ENCODE data around the gene CCDC188.

The CCDC188 gene

DNA sequence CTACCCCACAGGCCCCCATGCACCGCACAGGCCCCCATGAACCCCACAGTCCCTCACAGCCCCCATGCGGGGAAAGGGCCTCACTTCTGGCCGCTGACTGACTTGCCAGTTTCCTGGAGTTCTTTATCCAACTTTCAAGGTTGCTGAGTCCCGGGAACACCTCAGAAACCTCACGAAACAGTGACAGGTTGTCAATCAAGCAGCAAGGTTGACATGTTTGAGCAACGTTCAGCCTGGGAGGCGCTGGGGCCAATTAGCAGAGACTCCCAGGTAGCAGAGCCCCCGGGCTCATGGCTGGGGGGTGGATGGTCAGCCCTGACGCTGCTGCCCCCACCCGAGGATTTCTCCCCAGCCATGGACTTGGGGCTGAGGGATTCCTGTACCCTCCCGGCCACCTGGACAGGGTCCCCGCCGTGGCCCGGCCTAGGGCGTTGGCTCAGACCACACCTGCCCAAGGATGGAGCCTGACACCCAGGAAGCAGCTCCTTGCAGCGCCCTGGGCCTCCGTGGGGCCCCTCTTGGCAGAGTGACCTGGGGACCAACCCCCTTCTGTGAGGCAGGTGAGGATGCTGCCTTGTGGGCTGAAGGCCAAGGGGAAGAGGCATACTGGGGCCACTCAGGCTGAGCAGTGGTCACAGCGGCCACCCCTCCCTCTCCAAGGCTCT lies 33.8 kb upstream of the CCDC188 start:
- DNase-seq: no peak

DNA sequence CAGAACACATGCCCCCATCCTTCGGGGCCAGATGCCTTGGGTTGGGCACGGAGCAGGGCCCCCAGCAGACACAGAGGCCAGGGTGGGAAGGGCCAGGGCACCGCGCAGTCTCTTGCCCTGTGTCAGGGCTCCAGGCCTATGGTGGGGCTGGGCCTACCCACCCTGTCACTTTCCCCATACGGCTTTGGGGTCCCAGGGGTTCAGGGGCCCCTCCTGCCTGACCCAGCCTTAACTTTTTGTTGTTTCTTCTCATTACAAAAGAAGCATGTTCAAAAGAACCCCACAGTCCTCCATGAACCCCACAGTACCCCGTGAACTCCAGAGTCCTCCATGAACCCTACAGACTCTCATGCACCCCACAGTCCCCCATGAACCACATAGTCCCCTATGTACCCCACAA lies 33.0 kb upstream of the CCDC188 start:
- no peak for DNase-seq

DNA sequence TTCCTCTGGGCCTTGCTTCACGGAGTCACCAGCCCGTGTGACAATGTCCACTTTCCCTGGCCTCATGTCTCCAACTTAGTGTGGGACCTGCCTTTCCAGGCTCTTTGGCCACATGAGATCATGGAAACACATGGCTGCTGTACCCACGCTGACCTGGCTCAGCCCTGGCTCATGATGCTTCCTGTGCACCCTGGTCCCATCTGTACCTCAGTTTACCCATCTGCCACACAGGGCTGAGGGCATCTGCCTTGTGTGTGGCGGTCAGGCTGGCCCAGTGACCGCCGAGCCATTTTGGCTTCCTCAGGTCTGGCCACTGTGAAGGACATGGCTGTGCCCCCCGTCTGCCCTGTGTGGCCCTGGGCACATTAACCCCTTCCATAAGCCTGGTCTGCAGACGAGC lies 32.2 kb upstream of the CCDC188 start:
- DNase-seq: no peak

DNA sequence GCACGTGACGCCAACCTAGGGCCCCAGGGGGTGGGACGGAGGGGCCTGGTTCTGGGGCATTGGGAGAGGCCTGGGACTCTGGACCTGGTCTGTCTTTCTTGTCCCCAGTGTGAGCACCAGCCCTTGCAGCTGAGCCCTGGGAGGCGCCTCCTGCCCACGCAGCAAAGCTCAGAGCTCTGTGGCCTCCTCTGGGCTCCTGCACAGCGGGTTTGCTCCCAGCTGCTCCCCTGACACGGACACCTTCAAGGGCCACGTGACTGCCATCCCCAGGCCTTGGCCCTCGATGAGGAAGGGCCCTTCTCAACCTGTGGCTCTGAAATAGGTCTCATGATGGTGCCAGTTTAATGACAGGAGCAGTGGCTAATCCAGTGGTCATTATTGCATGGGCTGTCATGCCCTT lies 31.5 kb upstream of the CCDC188 start:
- no peak for DNase-seq

DNA sequence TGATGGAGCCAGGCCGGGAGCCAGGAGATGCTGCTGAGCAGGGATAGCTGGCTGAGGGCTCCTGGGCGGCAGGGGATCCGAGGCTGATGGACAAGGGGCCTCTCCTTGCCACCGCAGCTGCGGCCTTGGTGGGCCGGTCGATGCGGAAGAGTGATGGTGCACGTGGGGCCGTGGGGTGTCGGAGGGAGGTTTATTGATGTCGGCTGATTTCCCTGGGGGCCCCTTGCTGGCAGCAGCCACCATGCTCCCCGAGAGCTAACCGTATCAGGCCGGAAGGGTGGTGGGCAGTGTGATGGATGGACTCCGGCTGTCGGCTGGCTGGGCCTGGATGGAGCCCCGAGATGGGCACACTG lies 31.0 kb upstream of the CCDC188 start:
- DNase-seq: no peak

DNA sequence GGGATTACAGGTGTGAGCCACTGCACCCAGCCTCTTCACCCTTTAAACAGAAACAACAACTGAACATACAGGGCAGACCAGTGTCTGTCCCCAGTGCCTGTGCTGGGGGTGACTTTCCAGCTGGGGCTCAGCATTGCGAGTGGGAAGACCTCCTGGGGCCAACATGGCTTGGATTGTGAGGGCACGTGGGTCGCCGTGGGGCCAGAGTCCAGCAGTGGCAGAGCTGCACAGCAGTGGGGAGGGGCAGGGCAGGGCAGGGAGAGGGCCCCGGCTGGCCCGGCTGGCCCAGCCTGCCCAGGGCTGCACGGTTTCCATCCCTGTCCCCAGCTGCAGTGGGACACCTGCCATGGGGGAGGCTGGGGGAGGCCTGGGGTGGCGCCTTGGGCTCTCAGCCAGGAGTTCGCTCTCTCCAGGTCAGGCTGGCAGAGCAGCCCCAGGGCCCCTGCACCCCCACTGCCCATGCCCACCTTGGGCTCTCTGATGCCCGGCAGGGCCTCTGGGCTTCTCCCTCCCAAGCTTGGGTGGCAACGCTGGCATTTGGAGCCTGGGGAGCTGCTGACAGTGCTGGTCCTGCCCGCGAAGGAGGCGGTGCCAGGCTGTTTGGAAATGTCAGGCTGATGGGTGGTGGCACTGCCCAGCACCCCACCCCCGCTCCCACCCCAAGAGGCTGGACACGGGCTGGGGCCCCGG lies 30.5 kb upstream of the CCDC188 start:
- DNase-seq: no peak

DNA sequence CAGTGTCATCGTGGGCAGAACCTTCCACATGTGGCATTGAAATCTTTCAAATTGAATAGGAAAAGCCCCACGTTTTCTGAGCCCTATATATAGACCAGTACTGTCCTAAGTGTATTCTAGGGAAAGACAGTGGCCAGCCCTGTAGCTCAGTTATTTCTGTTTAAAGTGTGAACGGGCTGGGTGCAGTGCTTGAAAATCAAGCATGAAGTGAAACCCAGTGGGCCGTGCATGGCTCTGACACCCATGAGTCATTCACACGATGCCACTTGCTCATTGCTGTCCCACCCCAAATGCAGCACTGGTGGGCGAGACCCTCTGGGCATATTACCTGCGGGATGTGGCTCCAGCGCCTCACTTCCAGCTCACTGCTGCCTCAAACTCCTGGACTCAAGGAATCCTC lies 29.8 kb upstream of the CCDC188 start:
- no peak for DNase-seq

DNA sequence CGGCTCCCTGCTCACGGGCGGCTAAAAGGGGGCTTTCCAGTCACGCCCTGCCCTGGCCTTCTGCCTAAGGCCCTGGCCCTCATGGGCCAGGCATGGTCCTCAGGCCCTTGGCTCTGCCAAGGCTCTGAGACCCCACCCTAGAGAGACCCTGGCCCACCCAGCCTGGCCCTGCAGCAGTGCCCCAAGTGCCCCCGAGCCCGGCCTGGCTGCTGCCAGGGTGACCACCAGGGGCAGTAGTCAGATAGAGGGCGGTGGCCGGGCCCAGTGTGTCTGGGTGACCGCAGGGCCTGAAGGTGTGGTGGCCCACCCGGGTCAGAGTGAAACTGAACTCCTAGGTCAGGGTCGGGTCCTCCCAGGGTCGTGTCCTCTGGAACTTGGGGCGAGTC lies 29.4 kb upstream of the CCDC188 start:
- DNase-seq: no peak

DNA sequence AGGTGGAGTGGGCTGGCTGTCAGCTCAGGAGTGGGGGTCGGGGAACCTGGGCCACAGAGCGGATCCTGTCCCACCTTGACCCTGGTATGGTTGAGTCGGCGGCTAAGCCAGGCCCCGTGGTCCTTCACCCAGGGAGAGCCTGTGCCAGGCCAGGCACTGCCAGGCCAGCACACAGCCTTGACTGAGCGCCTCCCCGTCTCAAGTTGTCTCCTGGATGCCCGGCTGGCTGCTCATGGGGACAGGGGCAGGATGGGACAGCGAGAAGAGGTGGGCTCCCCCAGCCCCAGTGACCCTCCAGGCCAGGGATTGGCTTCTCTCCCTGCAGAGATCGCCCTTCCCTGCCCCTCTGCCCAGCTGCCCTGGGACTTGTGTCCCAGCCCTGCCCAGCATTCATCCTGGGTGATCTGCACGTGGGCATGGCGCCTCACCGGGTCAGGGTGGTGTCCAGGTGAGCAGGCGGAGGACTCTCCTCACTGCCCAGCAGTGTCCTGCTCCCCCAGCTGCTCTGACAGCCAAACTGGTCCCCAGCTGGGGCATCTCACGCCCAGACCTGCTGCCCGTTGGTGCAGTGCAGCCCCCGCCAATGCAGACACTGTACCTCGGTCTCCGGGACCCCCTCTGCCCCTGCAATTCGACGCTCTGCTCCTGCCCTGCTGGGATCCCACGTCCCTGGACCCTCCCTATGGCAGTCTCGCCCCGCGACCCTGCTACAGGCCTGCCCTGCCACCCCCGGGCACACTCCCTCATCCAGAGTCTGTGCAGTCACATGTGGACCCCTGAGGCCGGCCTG lies 28.8 kb upstream of the CCDC188 start:
- DNase-seq: no peak

DNA sequence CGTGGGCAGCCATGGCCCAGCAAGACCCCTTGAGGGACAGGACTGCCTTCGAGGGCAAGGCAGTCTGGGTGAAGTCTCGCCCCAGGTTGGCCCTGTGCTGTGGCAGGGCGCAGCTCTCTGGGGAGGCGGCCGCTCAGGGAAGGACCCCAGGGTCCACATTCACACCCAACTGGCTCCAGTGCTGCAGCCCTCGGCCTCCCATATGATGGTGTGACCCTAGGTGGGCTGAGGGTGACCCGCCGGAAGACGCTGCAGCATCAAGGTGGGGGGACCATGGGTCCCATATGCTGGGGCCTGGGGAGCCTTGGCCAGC lies 28.0 kb upstream of the CCDC188 start:
- no peak for DNase-seq

DNA sequence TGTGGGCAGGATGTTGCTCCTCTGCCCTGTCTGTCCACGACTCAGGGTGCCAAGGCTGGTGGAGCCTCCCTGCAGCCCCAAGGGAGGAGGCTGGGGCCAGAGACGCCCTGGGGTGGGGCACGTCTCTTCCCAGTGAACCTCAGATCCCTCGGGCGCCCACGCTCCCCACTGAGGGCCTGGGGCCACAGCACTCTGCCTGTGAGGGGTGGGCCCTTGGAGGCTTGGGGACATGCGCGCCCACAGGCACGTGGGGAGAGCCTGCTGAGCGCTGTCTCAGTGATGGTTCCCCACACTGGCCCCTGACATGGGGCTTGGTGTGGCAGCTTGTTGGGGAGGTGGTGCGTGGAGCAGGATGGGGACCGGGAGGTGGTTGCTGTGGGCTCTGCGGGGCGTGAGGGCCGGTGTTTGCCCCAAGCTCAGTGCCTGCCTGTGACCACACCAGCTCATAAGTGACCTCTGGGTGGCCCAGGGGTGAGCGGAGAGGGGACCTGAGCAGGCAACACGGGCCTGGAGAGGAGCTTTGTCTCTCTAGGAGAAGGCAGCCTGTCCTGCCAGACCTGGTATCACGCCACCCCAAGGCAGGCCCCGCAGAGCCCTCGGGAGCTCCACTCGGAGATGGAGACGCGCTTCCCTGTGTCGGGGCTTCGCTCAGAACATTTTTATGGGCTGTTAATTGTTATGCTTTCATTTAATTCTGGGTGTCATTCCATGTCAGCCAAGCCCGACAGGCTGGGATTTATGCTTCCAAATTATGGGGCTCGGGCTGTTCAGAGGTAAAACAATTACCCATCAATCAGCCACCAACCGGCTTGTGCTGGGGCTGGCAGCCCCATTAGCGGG lies 27.4 kb upstream of the CCDC188 start:
- DNase-seq: no peak

DNA sequence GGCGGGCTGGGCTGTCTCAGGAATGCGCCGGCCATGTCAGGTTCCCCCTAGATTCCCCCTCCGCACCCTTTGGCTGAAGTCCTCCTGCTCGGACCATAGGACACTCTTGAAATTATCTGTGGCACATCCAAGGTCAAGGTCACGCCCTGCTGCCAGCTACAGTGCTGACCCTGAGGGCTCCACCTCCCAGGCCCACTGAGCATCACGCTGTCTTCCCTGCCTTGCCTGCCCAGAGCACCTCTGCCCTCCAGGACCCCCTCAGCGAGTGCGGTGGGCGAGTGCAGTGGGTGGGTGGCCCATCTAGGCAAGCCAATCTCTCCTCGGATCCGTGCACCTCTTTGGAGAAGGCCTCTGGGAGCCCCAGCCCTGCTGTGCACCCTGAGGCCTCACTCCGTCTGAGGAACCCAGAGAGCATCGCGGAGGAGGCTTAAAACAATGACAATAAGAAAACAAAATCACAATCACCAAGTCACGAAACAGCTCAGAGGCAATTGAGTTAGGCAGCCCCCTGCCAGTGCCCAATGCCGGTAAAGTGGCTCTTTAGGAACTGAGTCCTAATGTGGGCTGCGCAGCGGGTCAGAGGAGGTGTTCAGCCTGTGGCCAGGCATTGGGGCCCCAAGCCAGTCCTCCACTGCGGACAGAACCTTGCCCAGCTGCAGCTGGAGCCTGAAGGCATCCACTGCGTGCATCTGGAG lies 26.5 kb upstream of the CCDC188 start:
- no peak for DNase-seq

DNA sequence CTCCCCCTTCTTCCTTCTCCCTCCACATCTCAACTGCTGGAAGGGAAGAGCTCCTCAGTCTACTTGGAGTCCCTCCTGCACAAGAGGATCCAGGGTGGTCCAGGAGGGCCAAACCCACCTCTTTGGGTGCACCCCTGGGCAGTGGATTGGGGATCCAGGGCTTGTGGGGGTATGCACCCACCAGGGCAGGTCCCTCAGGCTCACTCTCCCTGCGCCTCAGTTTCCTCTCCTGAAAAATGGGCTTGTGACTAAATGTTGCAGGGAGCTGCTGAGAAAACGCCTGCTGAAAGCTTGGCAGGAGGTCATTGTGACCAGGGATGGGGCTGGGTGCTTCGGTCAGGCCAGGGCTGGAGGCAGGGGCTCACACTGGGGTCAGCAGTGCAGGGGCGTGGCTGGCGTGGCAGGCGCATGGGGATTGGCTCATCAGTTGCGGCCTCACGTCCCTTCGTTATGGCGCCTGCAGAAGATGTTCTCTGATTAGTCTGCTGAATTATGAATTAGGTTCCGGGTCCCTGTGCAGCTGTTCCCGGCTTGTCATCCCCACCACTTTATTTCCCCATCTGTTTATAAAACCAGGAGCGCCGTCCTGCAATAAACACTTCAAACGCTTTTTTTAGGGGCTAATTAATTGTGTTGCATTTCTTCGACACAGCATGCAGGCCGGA lies 25.7 kb upstream of the CCDC188 start:
- no peak for DNase-seq

DNA sequence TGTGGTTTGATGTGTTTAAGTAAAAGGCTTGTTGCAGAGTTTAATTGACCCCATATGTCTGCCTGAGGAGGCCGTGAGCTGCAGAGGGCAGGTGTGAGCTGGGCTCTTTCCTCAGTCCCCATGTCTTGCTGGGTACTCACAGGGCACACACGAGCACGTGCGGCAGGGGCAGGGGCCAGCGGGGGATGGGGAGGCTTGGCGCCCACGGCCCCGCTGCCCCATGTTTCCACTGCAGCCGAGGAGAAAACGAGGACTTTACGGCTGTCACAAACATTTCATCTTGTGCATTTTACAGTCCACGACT lies 24.7 kb upstream of the CCDC188 start:
- no peak for DNase-seq

DNA sequence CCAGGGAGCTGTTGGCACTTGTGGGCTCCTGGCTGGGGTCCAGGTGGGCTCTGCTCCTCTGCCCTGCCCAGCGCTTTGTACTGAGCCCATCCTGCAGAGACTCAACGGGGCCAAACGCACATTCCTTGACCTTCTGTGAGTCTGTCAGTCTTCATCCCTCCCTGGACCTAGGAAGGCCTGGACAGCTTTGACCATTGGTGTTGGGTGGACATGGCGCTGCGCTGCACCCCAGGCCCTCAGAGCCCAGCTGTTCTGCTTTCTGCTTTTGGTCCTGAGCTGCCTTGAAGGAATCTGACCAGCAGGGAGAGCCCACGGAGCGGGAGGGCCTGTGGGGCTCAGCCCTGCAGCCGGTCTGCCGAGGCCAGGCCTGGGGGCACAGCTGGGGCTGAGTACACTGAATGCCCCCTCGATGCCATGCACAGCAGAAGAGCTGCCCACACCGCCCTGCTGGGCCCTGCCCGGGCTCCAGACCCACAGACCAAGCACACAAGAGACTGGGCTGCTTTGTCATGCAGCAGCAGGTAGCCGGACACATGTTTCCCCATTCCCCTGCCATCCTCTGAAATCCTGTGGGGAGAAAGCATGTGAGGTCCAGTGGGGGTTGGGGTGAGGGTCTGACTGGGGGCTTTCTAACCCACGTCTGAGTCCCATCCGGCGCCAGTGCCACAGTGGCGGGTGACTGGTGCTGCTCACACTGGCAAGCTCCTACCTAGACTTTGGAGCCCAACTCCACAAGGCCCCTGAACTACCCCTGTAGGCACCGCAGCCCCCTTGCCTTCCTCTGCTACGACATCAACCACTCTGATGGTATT lies 24.1 kb upstream of the CCDC188 start:
- no peak for DNase-seq

DNA sequence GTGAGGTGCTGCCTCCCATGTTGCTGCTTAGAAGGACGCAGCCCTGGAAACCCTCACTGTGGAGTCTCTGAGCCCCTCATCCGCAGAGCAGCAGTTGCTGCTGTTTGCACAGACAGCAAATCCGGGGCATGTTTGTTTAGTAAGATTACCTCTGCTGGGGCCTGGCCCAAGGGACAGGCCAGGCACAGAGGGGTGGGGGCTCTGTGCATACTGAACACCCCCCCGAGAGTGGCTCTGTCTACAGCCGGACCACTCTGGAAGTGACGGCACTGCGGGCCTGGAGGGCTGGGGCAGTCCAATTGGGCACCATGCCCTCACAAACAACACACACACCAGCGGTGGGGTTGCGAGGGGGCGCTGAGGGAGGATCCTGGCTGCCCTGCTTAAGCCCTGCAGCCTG lies 22.9 kb upstream of the CCDC188 start:
- DNase-seq: no peak

DNA sequence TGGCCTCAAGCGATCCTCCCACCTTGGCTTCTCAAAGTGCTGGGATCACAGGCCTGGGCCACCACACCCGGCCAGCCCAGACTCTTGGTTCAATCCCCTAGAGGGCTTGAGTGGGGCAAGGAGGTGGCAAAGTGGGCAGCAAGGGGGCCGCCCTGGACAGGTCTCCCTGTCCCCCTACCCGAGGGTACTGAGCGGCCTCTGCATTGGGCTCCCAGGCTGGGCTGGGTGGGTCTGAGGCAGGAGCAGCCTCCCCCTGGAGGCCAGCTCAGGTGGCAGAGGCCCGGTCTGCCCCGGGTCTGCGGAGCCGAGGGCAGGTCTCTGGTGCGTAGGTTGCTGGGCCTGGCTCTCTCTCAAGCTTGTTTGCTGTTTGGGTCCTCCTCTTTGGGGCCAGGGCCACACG lies 22.4 kb upstream of the CCDC188 start:
- no peak for DNase-seq

DNA sequence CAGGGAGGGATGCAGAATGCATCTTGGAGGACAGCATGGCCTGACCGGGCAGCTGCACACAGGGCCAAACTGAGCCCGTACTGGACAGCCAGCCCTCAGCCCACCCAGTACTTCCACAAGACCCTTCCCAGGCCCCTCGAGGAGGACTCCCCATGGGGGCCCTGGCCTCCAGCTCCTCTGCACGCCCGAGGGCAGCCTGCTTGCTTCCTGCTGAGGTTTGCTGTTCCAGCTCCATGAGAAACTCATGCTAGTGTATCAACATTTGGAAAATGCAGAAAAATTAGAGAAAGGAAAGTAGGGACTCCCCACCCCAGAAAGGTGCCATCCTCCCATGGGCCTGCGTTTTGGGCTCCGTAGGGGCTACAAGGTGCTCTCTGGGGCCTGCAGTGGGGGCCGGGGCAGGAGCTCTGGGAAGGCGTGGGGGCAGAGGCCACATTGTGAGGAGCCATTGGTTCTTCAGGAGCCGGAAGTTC lies 21.3 kb upstream of the CCDC188 start:
- DNase-seq: no peak

DNA sequence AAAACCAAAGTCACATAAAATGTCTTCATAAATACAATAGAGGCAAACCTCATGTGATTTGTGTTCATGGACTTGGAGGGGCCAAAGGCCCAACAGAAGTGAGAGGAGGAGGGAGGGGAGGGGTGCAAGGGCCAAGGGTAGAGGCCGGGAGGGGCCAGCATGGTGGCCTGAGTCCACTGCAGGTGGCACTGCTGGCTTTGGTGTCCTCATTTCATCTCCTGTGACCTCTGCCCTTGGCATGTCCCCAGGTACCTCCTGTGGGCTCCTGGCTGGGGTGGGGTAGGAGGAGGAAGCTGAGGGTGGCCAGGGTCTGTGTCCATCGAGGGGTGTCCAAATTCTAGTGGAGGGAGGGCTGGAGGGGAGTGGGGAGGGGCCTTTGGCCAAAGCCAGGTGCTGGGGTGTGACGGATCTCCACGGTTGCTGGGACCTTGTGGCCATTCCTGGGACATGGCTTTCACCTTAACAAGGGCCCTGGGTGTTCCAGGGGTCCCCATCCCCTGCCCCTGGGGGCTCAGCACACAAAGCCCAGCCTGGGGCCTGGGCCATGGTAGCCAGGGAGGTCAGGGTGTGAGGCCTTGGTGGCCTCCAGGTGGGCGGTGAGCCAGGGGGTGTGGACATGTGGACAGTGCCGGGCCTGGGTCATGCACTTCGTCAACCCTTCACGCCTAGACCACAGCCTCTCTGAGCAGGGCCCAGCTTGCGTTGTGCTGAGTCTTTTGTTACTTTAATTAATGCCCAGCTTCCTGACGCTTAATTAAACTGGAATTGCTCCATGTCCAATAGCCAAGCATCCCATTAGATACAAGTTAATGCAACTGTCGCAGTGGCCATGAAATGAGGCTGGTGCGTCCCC lies 20.7 kb upstream of the CCDC188 start:
- no peak for DNase-seq

DNA sequence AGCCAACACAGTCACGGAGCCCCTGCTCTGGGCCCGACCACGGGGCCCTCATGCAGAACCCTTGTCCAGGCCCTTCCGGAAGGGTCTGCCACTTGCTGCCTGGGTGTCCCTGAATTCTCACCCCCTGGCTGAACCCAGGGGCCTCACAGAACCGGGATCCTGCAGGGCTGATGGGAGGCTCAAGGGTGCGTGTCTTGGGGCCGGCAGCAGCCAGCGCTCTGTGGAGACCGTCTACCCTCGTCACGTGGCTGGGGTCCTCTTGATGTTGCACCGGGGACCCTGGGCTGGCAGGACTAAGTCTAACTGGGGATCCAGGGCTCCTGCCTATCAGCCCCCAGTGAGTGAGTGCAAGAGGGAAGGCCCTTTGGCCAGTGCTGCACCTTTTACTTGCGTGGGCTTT lies 19.3 kb upstream of the CCDC188 start:
- DNase-seq: no peak
